NCI-H226 (cell line): Measurements from ENCODE around the gene FGF14.

ENCODE experiments used
- DNase-seq: peaks from one replicate; pipeline ENCODE4 v3.0.0-alpha.2; 2015

Gene FGF14

GRCh38 chr13:102401766-102402165, at the start of gene FGF14:
Gene FGF14, minus strand, starts transcription at chr13:102402048.
- DNase-seq = no peak

GRCh38 chr13:102443249-102443648, 41.4 kb upstream of the FGF14 start:
- DNase-seq = no peak

GRCh38 chr13:102441085-102441484, 39.2 kb upstream of the FGF14 start:
- DNase-seq = no peak

- no peak for DNase-seq
Observed at GRCh38 chr13:102440259-102440936, 38.5 kb upstream of the FGF14 start.

GRCh38 chr13:102422690-102423089, 20.8 kb upstream of the FGF14 start:
- no peak for DNase-seq

GRCh38 chr13:102405499-102406100, 3.8 kb upstream of the FGF14 start:
- no peak for DNase-seq

GRCh38 chr13:102402290-102402689, 442 bp upstream of the FGF14 start:
- DNase-seq = no peak

GRCh38 chr13:102401265-102401664, 583 bp downstream of the FGF14 start:
- no peak for DNase-seq

GRCh38 chr13:102400675-102401145, 1.1 kb downstream of the FGF14 start:
- no peak for DNase-seq

GRCh38 chr13:102399791-102400674, 1.8 kb downstream of the FGF14 start:
- no peak for DNase-seq

GRCh38 chr13:102395939-102396338, 5.9 kb downstream of the FGF14 start:
- DNase-seq = no peak

GRCh38 chr13:102395174-102395573, 6.7 kb downstream of the FGF14 start:
- no peak for DNase-seq

- DNase-seq = no peak
Observed at GRCh38 chr13:102394158-102395053, 7.4 kb downstream of the FGF14 start.

GRCh38 chr13:102392481-102393209, 9.2 kb downstream of the FGF14 start:
- no peak for DNase-seq

GRCh38 chr13:102386461-102386860, 15.4 kb downstream of the FGF14 start:
- no peak for DNase-seq

GRCh38 chr13:102380012-102380411, 21.8 kb downstream of the FGF14 start:
- DNase-seq = no peak

GRCh38 chr13:102376318-102376717, 25.5 kb downstream of the FGF14 start:
- DNase-seq = no peak

- DNase-seq = no peak
Observed at GRCh38 chr13:102374726-102375125, 27.1 kb downstream of the FGF14 start.

GRCh38 chr13:102374233-102374632, 27.6 kb downstream of the FGF14 start:
- DNase-seq = no peak

GRCh38 chr13:102373221-102373620, 28.6 kb downstream of the FGF14 start:
- DNase-seq = no peak

- no peak for DNase-seq
Observed at GRCh38 chr13:102369302-102369701, 32.5 kb downstream of the FGF14 start.

- no peak for DNase-seq
Observed at GRCh38 chr13:102367836-102368235, 34.0 kb downstream of the FGF14 start.
